K562 (cell line): ENCODE data around the gene ZC3H18. TPM values are rescaled to one million over a fixed set of nuclear protein-coding genes. Genes with fewer than 3 reads are reported as not detected.
A peak's percentile ranks its signal among the peaks of the same experiment; 100 is the strongest.

ENCODE experiments used
- CREB1 ChIP-seq, 2 experiments: sonication (generic) in 1 of 2; formaldehyde crosslinking in 1 of 2; IDR thresholded peaks; 2 replicates each; pipeline versions ENCODE4 v1.6.1 to v1.8.0; 2012 to 2022; ENCODE audit warnings: inconsistent platforms in 1 of 2, mild to moderate bottlenecking in 1 of 2, missing genetic modification reagents in 1 of 2, moderate library complexity in 1 of 2
- DIDO1 ChIP-seq: fragments of 450-650 bp; IDR thresholded peaks from 2 replicates; pipeline ENCODE4 v1.6.1; 2016; ENCODE audit warnings: low read depth, missing biosample characterization, missing genetic modification characterization
- DMBX1 ChIP-seq: fragments of 250-450 bp; sonication (Bioruptor Pico); IDR thresholded peaks from 2 replicates; pipeline ENCODE4 v1.8.0; 2022; ENCODE audit warnings: inconsistent platforms, mild to moderate bottlenecking, moderate library complexity, borderline replicate concordance
- EGR1 ChIP-seq: fragments of 450-650 bp; conservative IDR thresholded peaks from 2 replicates; pipeline ENCODE4 v1.6.1; 2017; ENCODE audit warnings: mild to moderate bottlenecking
- ERF ChIP-seq: fragments of 450-650 bp; formaldehyde crosslinking; IDR thresholded peaks from 2 replicates; pipeline ENCODE4 v1.4.0; 2020; ENCODE audit warnings: mild to moderate bottlenecking, mixed read lengths
- KHSRP ChIP-seq: fragments of 450-650 bp; IDR thresholded peaks from 2 replicates; pipeline ENCODE4 v1.6.1; 2017
- MCM2 ChIP-seq: fragments of 450-650 bp; IDR thresholded peaks from 2 replicates; pipeline ENCODE4 v1.6.1; 2017; ENCODE audit warnings: low read depth, mild to moderate bottlenecking
- PBX2 ChIP-seq, 2 experiments: IDR thresholded peaks in 1 of 2; conservative IDR thresholded peaks in 1 of 2; 2 replicates each; pipeline ENCODE4 v1.6.1; 2016; ENCODE audit warnings: low read depth in 2 of 2, mild to moderate bottlenecking in 1 of 2, missing compliant biosample characterization in 1 of 2, missing genetic modification characterization in 1 of 2, moderate library complexity in 1 of 2
- PCBP1 ChIP-seq: fragments of 200-400 bp; formaldehyde crosslinking; IDR thresholded peaks from 2 replicates; pipeline ENCODE4 v1.6.1; 2018; ENCODE audit warnings: mild to moderate bottlenecking, low read depth, low read length; ENCODE audit not compliant: poor library complexity, severe bottlenecking
- POLR2A ChIP-seq: fragments of 450-650 bp; conservative IDR thresholded peaks from 2 replicates; pipeline ENCODE4 v1.6.1; 2016
- POLR2G ChIP-seq: fragments of 200-400 bp; formaldehyde crosslinking; IDR thresholded peaks from 2 replicates; pipeline ENCODE4 v1.6.1; 2017; ENCODE audit warnings: low read depth, mild to moderate bottlenecking, antibody characterized with exemption, low read length, moderate library complexity
- RBM17 ChIP-seq: fragments of 200-400 bp; formaldehyde crosslinking; IDR thresholded peaks from 2 replicates; pipeline ENCODE4 v1.6.1; 2017; ENCODE audit warnings: low read depth, mild to moderate bottlenecking, low read length, borderline replicate concordance
- SIX5 ChIP-seq, 2 experiments: IDR thresholded peaks; 2 replicates each; pipeline ENCODE4 v1.6.1; 2011; ENCODE audit warnings: low read length in 2 of 2, borderline replicate concordance in 1 of 2, low read depth in 1 of 2, mild to moderate bottlenecking in 1 of 2, moderate library complexity in 1 of 2; ENCODE audit not compliant: insufficient read depth in 1 of 2
- SLC30A9 ChIP-seq: fragments of 250-450 bp; sonication (Bioruptor Pico); IDR thresholded peaks from 2 replicates; pipeline ENCODE4 v1.8.0; 2022; ENCODE audit warnings: mild to moderate bottlenecking, moderate library complexity
- SMAD4 ChIP-seq: fragments of 250-450 bp; sonication (Bioruptor Pico); conservative IDR thresholded peaks from 2 replicates; pipeline ENCODE4 v1.8.0; 2021; ENCODE audit warnings: inconsistent platforms, mild to moderate bottlenecking, moderate library complexity
- SRF ChIP-seq, 2 experiments: fragments of 250-450, 450-650 bp in 1 of 2; sonication (Bioruptor Pico) in 1 of 2; sonication (generic) in 1 of 2; formaldehyde crosslinking; IDR thresholded peaks; 2 replicates each; pipeline versions ENCODE4 v1.5.0 to v1.5.1; 2020 to 2022; ENCODE audit warnings: mild to moderate bottlenecking in 1 of 2, missing genetic modification reagents in 1 of 2
- SRSF1 ChIP-seq: fragments of 200-400 bp; formaldehyde crosslinking; IDR thresholded peaks from 2 replicates; pipeline ENCODE4 v1.6.1; 2017; ENCODE audit warnings: mild to moderate bottlenecking, low read depth, low read length, moderate library complexity
- ZBTB17 ChIP-seq: fragments of 450-650 bp; formaldehyde crosslinking; IDR thresholded peaks from 2 replicates; pipeline ENCODE4 v1.4.0; 2020; ENCODE audit warnings: mild to moderate bottlenecking
- ZC3H4 ChIP-seq: sonication (generic); formaldehyde crosslinking; IDR thresholded peaks from 2 replicates; pipeline ENCODE4 v1.9.0; 2021; ENCODE audit warnings: missing genetic modification reagents, borderline replicate concordance
- ZNF23 ChIP-seq: fragments of 250-450 bp; sonication (Bioruptor Pico); IDR thresholded peaks from 2 replicates; pipeline ENCODE4 v1.4.0; 2020; ENCODE audit warnings: mild to moderate bottlenecking
- ZNF311 ChIP-seq: fragments of 250-450 bp; sonication (Bioruptor Pico); IDR thresholded peaks from 2 replicates; pipeline ENCODE4 v1.4.0; 2020; ENCODE audit warnings: mild to moderate bottlenecking, moderate library complexity
- polyA plus RNA-seq, 8 experiments: library from polyadenylated mRNA; depleted of rRNA in 4 of 8; stranded (reverse) in 5 of 8; unstranded in 3 of 8; fragments of >200 nt; fragmentation: Nextera tagmentation in 2 of 8; fragmentation: Illumina TruSeq in 1 of 8; extraction: Ambion mirVana in 2 of 8; extraction: Trizol in 1 of 8; gene quantifications; 2 replicates each; pipeline versions ENCODE4 v1.2.1 to v1.2.3, GENCODE V29; 2011 to 2014; ENCODE audit warnings: inconsistent platforms in 1 of 8, missing spikeins in 1 of 8
- total RNA-seq, 7 experiments: library from RNA; depleted of rRNA in 6 of 7; stranded (reverse); fragments of >200 nt in 6 of 7; fragmentation: Illumina TruSeq in 2 of 7; extraction: Trizol in 2 of 7; gene quantifications; 2 replicates each; pipeline versions ENCODE4 v1.2.1 to v1.2.3, GENCODE V29; 2011 to 2021; ENCODE audit warnings: low replicate concordance in 1 of 7
- TF ChIP-seq, protein P1 (sequence below): sonication (generic); formaldehyde crosslinking; IDR thresholded peaks from 2 replicates; pipeline ENCODE4 v1.8.1; 2022; ENCODE audit warnings: missing genetic modification reagents
- TF ChIP-seq, protein P2 (sequence below): fragments of 250-450 bp; sonication (Bioruptor Pico); IDR thresholded peaks from 2 replicates; pipeline ENCODE4 v1.5.0; 2021; ENCODE audit warnings: mild to moderate bottlenecking, borderline replicate concordance

The ZC3H18 gene
- total and polyA plus RNA-seq, 9 of the 15 experiments (the other 6 are each of a cell fraction or from before 2014, with no cell fraction given), result 1.7 to 88.7 (median 26.9) TPM

DNA sequence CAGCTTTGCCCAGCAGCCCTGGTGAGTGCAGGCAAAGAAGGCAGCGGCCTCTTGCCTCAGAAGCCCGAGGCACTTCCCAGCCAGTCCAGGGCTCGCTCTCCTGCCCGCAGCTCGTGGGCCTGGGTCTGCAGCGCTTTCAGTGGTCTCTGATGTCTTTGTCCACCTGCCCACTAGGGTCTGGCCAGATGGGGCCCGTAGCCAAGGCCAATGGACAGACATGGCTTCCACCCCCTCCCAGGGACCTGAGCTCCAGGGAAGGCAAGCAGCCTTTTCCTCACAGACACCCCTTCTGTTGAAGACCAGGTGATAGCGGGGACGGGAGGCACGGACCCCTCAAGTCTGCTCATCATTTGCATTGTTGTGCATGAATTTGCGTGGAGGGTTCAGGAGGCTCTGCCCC is 33.7 kb upstream of the ZC3H18 start (continued):
- TF ChIP-seq ERF (0 out of 2 replicates have a peak, but pooled peaks have one; percentile 40), SLC30A9 (no peak), SIX5 (IDR thresholded peaks at IDR 0.05; ENCODE audit: borderline replicate concordance in 1 of 2, insufficient read depth in 1 of 2, low read depth in 1 of 2, low read length in 2 of 2) (no peak), SMAD4 (CRISPR knock-in tag) (no peak), PCBP1 (no peak), CREB1 (IDR thresholded peaks at IDR 0.05) (no peak), CREB1 (CRISPR knock-in tag; IDR thresholded peaks at IDR 0.05) (no peak), MCM2 (no peak), RBM17 (no peak), SRSF1 (no peak), KHSRP (no peak), DMBX1 (no peak), PBX2 (CRISPR knock-in tag; IDR thresholded peaks at IDR 0.05; ENCODE audit: low read depth) (no peak), PBX2 (tag; conservative IDR thresholded peaks at IDR 0.05; ENCODE audit: low read depth) (no peak), ZNF311 (no peak), POLR2G (peak; percentile 49; the same call in 1 of the 2 replicates), SRF (CRISPR knock-in tag; IDR thresholded peaks at IDR 0.05) (no peak), ZBTB17 (CRISPR knock-in tag) (no peak), EGR1 (no peak), POLR2A (0 out of 2 replicates have a peak, but pooled peaks have one; percentile 27), DIDO1 (tag) (no peak), ZC3H4 (CRISPR knock-in tag) (no peak), ZNF23 (CRISPR knock-in tag) (no peak)
- TF ChIP-seq, protein P1, sequence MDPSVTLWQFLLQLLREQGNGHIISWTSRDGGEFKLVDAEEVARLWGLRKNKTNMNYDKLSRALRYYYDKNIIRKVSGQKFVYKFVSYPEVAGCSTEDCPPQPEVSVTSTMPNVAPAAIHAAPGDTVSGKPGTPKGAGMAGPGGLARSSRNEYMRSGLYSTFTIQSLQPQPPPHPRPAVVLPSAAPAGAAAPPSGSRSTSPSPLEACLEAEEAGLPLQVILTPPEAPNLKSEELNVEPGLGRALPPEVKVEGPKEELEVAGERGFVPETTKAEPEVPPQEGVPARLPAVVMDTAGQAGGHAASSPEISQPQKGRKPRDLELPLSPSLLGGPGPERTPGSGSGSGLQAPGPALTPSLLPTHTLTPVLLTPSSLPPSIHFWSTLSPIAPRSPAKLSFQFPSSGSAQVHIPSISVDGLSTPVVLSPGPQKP (CRISPR knock-in tag), result no peak
- TF ChIP-seq, protein P2, sequence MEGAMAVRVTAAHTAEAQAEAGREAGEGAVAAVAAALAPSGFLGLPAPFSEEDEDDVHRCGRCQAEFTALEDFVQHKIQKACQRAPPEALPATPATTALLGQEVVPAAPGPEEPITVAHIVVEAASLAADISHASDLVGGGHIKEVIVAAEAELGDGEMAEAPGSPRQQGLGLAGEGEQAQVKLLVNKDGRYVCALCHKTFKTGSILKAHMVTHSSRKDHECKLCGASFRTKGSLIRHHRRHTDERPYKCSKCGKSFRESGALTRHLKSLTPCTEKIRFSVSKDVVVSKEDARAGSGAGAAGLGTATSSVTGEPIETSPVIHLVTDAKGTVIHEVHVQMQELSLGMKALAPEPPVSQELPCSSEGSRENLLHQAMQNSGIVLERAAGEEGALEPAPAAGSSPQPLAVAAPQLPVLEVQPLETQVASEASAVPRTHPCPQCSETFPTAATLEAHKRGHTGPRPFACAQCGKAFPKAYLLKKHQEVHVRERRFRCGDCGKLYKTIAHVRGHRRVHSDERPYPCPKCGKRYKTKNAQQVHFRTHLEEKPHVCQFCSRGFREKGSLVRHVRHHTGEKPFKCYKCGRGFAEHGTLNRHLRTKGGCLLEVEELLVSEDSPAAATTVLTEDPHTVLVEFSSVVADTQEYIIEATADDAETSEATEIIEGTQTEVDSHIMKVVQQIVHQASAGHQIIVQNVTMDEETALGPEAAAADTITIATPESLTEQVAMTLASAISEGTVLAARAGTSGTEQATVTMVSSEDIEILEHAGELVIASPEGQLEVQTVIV (CRISPR knock-in tag), result no peak
